ENCODE measurements around the gene SLC30A5. TPM values are rescaled to one million over a fixed set of nuclear protein-coding genes. Genes with fewer than 3 reads are reported as not detected.
A peak's percentile ranks its signal among the peaks of the same experiment; 100 is the strongest.
"Not testable (repeated sequence)": the region's sequence is repeated elsewhere in the genome, so short reads cannot be mapped to it uniquely, and the experiment has no call there.

The SLC30A5 gene
- total RNA-seq, 1 donor from 2014 or later, result 17.9 TPM

DNA sequence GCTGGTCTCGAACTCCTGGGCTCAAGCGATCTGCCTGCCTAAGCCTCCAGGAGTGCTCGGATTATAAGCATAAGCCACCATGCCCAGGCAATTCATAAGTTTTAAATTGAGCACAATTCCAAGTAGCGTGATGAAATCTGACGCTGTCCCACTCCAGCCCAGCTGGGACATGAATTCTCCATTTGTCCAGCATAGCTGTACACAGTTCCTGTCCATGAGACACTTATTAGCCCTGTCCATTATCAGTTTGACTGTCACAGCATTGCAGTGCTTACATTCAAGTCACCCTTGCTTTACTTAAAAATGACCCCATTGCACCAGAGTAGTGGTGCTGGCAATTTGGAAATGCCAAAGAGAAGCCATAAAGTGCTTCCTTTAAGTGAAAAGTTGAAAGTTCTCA is 7.6 kb upstream of the SLC30A5 start:
- Mint-ChIP-seq H3K9me3 (ENCODE audit: unreplicated experiment) (no peaks in the 10 kb centered on the region), H3K4me3 (ENCODE audit: unreplicated experiment) (no peak overlapping the region), H3K27ac (ENCODE audit: unreplicated experiment) (no peak overlapping the region), H3K27me3 (ENCODE audit: unreplicated experiment) (peaks cover under 1% of the 10 kb centered on the region), H3K36me3 (ENCODE audit: unreplicated experiment) (no peaks in the 10 kb centered on the region), H3K4me1 (ENCODE audit: low read depth, unreplicated experiment) (no peaks in the 10 kb centered on the region)
- TF ChIP-seq, protein P1, sequence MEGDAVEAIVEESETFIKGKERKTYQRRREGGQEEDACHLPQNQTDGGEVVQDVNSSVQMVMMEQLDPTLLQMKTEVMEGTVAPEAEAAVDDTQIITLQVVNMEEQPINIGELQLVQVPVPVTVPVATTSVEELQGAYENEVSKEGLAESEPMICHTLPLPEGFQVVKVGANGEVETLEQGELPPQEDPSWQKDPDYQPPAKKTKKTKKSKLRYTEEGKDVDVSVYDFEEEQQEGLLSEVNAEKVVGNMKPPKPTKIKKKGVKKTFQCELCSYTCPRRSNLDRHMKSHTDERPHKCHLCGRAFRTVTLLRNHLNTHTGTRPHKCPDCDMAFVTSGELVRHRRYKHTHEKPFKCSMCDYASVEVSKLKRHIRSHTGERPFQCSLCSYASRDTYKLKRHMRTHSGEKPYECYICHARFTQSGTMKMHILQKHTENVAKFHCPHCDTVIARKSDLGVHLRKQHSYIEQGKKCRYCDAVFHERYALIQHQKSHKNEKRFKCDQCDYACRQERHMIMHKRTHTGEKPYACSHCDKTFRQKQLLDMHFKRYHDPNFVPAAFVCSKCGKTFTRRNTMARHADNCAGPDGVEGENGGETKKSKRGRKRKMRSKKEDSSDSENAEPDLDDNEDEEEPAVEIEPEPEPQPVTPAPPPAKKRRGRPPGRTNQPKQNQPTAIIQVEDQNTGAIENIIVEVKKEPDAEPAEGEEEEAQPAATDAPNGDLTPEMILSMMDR (IDR thresholded peaks at IDR 0.05; ENCODE audit: partially characterized antibody, unreplicated experiment), result no peak
- DNase-seq, result no peak

DNA sequence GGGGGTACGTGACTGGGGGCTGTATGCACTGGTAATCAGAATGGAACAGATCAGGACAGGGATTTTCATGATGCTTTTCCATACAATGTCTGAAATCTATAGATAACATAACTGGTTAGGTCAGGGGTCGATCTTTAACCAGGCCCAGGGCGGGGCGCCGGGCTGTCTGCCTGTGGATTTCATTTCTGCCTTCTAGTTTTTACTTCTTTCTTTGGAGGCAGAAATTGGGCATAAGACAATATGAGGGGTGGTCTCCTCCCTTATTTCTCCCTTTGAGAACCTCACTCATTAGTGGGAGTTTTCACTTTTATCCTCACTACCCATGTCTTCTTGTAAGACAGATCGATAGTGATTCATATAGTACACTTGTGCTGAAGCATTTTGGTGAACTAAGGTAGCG is 5.8 kb upstream of the SLC30A5 start:
- H3K27me3 Mint-ChIP-seq (ENCODE audit: unreplicated experiment); H3K4me3 Mint-ChIP-seq (ENCODE audit: unreplicated experiment); H3K36me3 Mint-ChIP-seq (ENCODE audit: unreplicated experiment); H3K4me1 Mint-ChIP-seq (ENCODE audit: low read depth, unreplicated experiment); H3K27ac Mint-ChIP-seq (ENCODE audit: unreplicated experiment); DNase-seq; H3K9me3 Mint-ChIP-seq (ENCODE audit: unreplicated experiment): not testable (repeated sequence)

DNA sequence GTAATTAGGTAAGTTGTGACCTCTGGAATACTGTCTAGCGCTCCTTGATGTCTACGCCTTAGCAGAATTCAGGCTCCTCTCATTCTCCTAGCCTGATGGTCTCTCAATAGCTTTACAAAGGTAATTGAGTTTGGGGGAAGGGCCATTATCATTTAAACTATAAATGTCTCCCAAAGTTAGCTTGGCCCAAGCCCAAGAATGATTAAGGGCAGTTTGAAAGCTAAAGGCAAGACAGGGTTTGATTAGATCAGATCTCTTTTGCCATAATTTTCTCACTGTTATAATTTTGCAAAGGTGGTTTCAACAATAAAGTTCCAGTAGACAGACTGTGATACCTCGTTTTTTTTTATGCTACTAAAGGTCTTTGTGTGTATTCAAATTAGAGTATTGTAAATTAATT is 3.7 kb upstream of the SLC30A5 start:
- H3K4me3 Mint-ChIP-seq (ENCODE audit: unreplicated experiment), result no peak overlapping the region
- peaks cover 7% of the 10 kb centered on the region for H3K9me3 Mint-ChIP-seq (ENCODE audit: unreplicated experiment)
- no peak overlapping the region for H3K27ac Mint-ChIP-seq (ENCODE audit: unreplicated experiment)
- DNase-seq, result no peak
- no peaks in the 10 kb centered on the region for H3K36me3 Mint-ChIP-seq (ENCODE audit: unreplicated experiment)
- no peaks in the 10 kb centered on the region for H3K4me1 Mint-ChIP-seq (ENCODE audit: low read depth, unreplicated experiment)
- TF ChIP-seq, protein P1 (IDR thresholded peaks at IDR 0.05; ENCODE audit: partially characterized antibody, unreplicated experiment), result no peak
- H3K27me3 Mint-ChIP-seq (ENCODE audit: unreplicated experiment), result peaks cover 7% of the 10 kb centered on the region

DNA sequence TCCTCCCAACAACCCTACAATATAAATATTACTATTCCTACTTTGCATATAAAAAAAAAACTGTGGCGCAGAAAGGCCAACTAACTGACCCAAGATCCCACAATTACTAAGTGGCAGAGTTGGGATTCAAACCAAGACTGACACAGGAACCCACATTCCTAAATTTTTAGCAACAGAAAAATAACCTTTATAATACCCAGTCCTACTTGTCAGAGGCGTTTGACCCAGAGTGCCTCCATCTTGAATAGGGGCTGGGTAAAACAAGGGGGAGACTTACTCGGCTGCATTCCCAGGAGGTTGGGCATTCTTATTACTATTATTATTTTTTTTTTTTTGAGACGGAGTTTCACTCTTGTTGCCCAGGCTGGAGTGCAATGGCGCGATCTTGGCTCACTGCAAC is 2.0 kb upstream of the SLC30A5 start:
- no peaks in the 10 kb centered on the region for H3K4me1 Mint-ChIP-seq (ENCODE audit: low read depth, unreplicated experiment)
- peaks cover 7% of the 10 kb centered on the region for H3K27me3 Mint-ChIP-seq (ENCODE audit: unreplicated experiment)
- peaks cover 7% of the 10 kb centered on the region for H3K9me3 Mint-ChIP-seq (ENCODE audit: unreplicated experiment)
- no peak for DNase-seq
- H3K27ac Mint-ChIP-seq (ENCODE audit: unreplicated experiment), result no peak overlapping the region
- H3K4me3 Mint-ChIP-seq (ENCODE audit: unreplicated experiment), result no peak overlapping the region
- TF ChIP-seq, protein P1 (IDR thresholded peaks at IDR 0.05; ENCODE audit: partially characterized antibody, unreplicated experiment), result no peak
- no peaks in the 10 kb centered on the region for H3K36me3 Mint-ChIP-seq (ENCODE audit: unreplicated experiment)

GRCh38 chr5:69092969-69093368 is 845 bp upstream of the SLC30A5 start:
- H3K4me1 Mint-ChIP-seq (ENCODE audit: low read depth, unreplicated experiment), result no peaks in the 10 kb centered on the region
- peak overlapping the region; percentile 43 for H3K27ac Mint-ChIP-seq (ENCODE audit: unreplicated experiment)
- DNase-seq, result no peak
- no peaks in the 10 kb centered on the region for H3K36me3 Mint-ChIP-seq (ENCODE audit: unreplicated experiment)
- peaks cover 7% of the 10 kb centered on the region for H3K9me3 Mint-ChIP-seq (ENCODE audit: unreplicated experiment)
- H3K27me3 Mint-ChIP-seq (ENCODE audit: unreplicated experiment), result peaks cover 9% of the 10 kb centered on the region
- TF ChIP-seq, protein P1 (IDR thresholded peaks at IDR 0.05; ENCODE audit: partially characterized antibody, unreplicated experiment), result no peak
- no peak overlapping the region for H3K4me3 Mint-ChIP-seq (ENCODE audit: unreplicated experiment)

DNA sequence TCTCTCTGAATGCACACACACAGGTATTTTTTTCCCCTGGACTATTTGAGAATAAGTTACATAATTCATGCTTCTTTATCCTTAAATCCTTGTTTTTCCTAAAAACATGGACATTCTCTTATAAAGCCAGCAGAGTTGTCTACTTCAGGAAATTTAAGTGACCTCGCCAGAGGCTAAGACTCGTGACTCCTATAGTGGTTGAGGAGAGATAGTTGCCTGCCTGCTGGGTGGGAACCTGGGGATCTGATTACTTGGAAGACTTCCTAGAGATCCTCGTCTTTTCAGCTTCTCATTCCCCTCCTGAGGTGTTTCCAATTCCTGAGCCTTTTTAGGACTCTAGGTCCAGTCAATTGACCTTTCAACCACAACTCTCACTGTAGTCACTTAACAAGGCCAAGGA is 5.5 kb downstream of the SLC30A5 start:
- H3K4me3 Mint-ChIP-seq (ENCODE audit: unreplicated experiment), result no peak overlapping the region
- peaks cover 2% of the 10 kb centered on the region for H3K27me3 Mint-ChIP-seq (ENCODE audit: unreplicated experiment)
- H3K27ac Mint-ChIP-seq (ENCODE audit: unreplicated experiment), result no peak overlapping the region
- TF ChIP-seq, protein P1 (IDR thresholded peaks at IDR 0.05; ENCODE audit: partially characterized antibody, unreplicated experiment), result no peak
- no peak for DNase-seq
- no peaks in the 10 kb centered on the region for H3K36me3 Mint-ChIP-seq (ENCODE audit: unreplicated experiment)
- no peaks in the 10 kb centered on the region for H3K4me1 Mint-ChIP-seq (ENCODE audit: low read depth, unreplicated experiment)
- H3K9me3 Mint-ChIP-seq (ENCODE audit: unreplicated experiment), result peaks cover 3% of the 10 kb centered on the region

Measured in glutamatergic neuron (in vitro differentiated cells).